Osteocyte (in vitro differentiated cells): ENCODE data around the gene INPP1. TPM values are rescaled to one million over a fixed set of nuclear protein-coding genes. Genes with fewer than 3 reads are reported as not detected.

Experiments used
- DNase-seq: peaks from one replicate; pipeline ENCODE4 v3.0.0; 2021; ENCODE audit warnings: mixed read lengths; ENCODE audit not compliant: unreplicated experiment; ENCODE audit errors: extremely low spot score
- H3K27ac Mint-ChIP-seq: one replicate; pipeline ENCODE4 v1.8.0; 2021; ENCODE audit warnings: mild to moderate bottlenecking, mixed read lengths; ENCODE audit not compliant: unreplicated experiment
- H3K27me3 Mint-ChIP-seq: one replicate; pipeline ENCODE4 v1.8.0; 2021; ENCODE audit warnings: mixed read lengths; ENCODE audit not compliant: unreplicated experiment
- H3K36me3 Mint-ChIP-seq: one replicate; pipeline ENCODE4 v1.8.0; 2021; ENCODE audit warnings: mixed read lengths; ENCODE audit not compliant: unreplicated experiment
- H3K4me1 Mint-ChIP-seq: one replicate; pipeline ENCODE4 v1.8.0; 2021; ENCODE audit warnings: mixed read lengths; ENCODE audit not compliant: unreplicated experiment
- H3K4me3 Mint-ChIP-seq: one replicate; pipeline ENCODE4 v1.8.0; 2021; ENCODE audit warnings: mild to moderate bottlenecking, moderate library complexity, mixed read lengths; ENCODE audit not compliant: unreplicated experiment
- H3K9me3 Mint-ChIP-seq: one replicate; pipeline ENCODE4 v1.8.0; 2021; ENCODE audit warnings: mixed read lengths; ENCODE audit not compliant: unreplicated experiment
- CTCF ChIP-seq: fragments of 200-600 bp; sonication (generic); IDR thresholded peaks from 2 replicates; pipeline ENCODE4 v1.5.0; 2021; ENCODE audit warnings: antibody characterized with exemption, mild to moderate bottlenecking, moderate library complexity
- total RNA-seq: library from RNA; stranded (reverse); gene quantifications from 2 replicates; pipeline ENCODE4 v1.2.1, GENCODE V29; 2021

Gene INPP1
- total RNA-seq, 1 donor from 2014 or later: 17.3 TPM

GRCh38 chr2:190339394-190339793, 4.0 kb upstream of the INPP1 start:
- no peak overlapping the region for H3K27ac Mint-ChIP-seq
- H3K4me3 Mint-ChIP-seq: no peak overlapping the region
- H3K36me3 Mint-ChIP-seq: no peaks in the 10 kb centered on the region
- H3K4me1 Mint-ChIP-seq: peaks cover 12% of the 10 kb centered on the region
- no peaks in the 10 kb centered on the region for H3K27me3 Mint-ChIP-seq
- no peak for DNase-seq
- no peaks in the 10 kb centered on the region for H3K9me3 Mint-ChIP-seq
- TF ChIP-seq CTCF: no peak

GRCh38 chr2:190340369-190340768, 3.0 kb upstream of the INPP1 start:
- Mint-ChIP-seq H3K4me3 (no peak overlapping the region), H3K36me3 (no peaks in the 10 kb centered on the region), H3K27ac (no peak overlapping the region), H3K27me3 (no peaks in the 10 kb centered on the region), H3K9me3 (no peaks in the 10 kb centered on the region), H3K4me1 (peaks cover 18% of the 10 kb centered on the region)
- DNase-seq: no peak
- TF ChIP-seq CTCF: no peak

- peak overlapping the region; percentile 20 for H3K27ac Mint-ChIP-seq
- no peaks in the 10 kb centered on the region for H3K9me3 Mint-ChIP-seq
- peaks cover 24% of the 10 kb centered on the region for H3K4me1 Mint-ChIP-seq
- DNase-seq: no peak
- H3K27me3 Mint-ChIP-seq: no peaks in the 10 kb centered on the region
- TF ChIP-seq CTCF: no peak
- H3K4me3 Mint-ChIP-seq: peak overlapping the region; percentile 18
- H3K36me3 Mint-ChIP-seq: no peaks in the 10 kb centered on the region
Measured at GRCh38 chr2:190342611-190343010, 778 bp upstream of the INPP1 start.

DNA sequence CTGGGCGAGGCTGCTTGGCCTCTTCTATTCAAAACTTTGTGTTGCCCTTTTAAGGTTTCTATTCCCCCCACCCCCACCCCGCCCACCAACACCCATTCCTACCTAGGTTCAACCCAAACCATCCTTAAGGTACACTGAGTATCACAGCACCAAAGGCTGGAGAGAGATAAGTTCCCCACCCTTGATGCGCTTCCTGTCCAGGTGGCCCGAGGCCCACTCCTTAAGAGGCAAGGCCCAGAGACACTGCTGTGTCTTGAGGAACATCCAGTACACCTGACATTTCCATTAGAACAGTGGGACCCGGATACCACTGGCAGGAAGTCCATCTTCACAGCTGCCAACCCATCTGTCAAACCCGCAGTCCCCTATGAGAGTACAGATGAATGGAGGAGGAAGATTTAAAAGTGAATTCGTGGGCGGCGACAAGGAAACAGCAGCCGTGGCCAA, 277 bp upstream of the INPP1 start:
- Mint-ChIP-seq H3K36me3 (no peaks in the 10 kb centered on the region), H3K27ac (peak overlapping the region; percentile 83), H3K4me1 (peaks cover 24% of the 10 kb centered on the region), H3K4me3 (peak overlapping the region; percentile 78), H3K9me3 (no peaks in the 10 kb centered on the region), H3K27me3 (no peaks in the 10 kb centered on the region)
- DNase-seq: no peak
- no peak for TF ChIP-seq CTCF

GRCh38 chr2:190344276-190344827, 963 bp downstream of the INPP1 start:
- TF ChIP-seq CTCF: peak; percentile 52
- H3K27me3 Mint-ChIP-seq: no peaks in the 10 kb centered on the region
- H3K27ac Mint-ChIP-seq: peak overlapping the region; percentile 68
- peak overlapping the region; percentile 76 for H3K4me3 Mint-ChIP-seq
- DNase-seq: no peak
- no peaks in the 10 kb centered on the region for H3K9me3 Mint-ChIP-seq
- peaks cover 24% of the 10 kb centered on the region for H3K4me1 Mint-ChIP-seq
- no peaks in the 10 kb centered on the region for H3K36me3 Mint-ChIP-seq
